Parathyroid adenoma (tissue), 2 donors: Measurements from ENCODE around the gene NT5DC3.

ENCODE experiments used
- H2AFZ ChIP-seq: fragments of 300-600 bp; sonication (generic); one replicate; pipeline ENCODE4 v1.7.0; 2017; ENCODE audit warnings: antibody characterized with exemption, mild to moderate bottlenecking
- H3K27ac ChIP-seq: fragments of 300-600 bp; sonication (generic); one replicate; pipeline ENCODE4 v1.7.0; 2017
- H3K27me3 ChIP-seq: fragments of 300-600 bp; sonication (generic); one replicate; pipeline ENCODE4 v1.7.0; 2017; ENCODE audit warnings: low read length; ENCODE audit not compliant: control insufficient read depth, insufficient read depth
- H3K36me3 ChIP-seq: fragments of 300-600 bp; sonication (generic); one replicate; pipeline ENCODE4 v1.7.0; 2017; ENCODE audit warnings: low read length; ENCODE audit not compliant: control insufficient read depth, insufficient read depth
- H3K4me1 ChIP-seq: fragments of 300-600 bp; sonication (generic); one replicate; pipeline ENCODE4 v1.7.0; 2017; ENCODE audit warnings: control low read depth
- H3K4me2 ChIP-seq: fragments of 300-600 bp; sonication (generic); one replicate; pipeline ENCODE4 v1.7.0; 2017; ENCODE audit warnings: low read length
- H3K4me3 ChIP-seq: fragments of 300-600 bp; sonication (generic); one replicate; pipeline ENCODE4 v1.7.0; 2017; ENCODE audit warnings: low read depth, low read length
- H3K79me2 ChIP-seq: fragments of 300-600 bp; sonication (generic); one replicate; pipeline ENCODE4 v1.7.0; 2017; ENCODE audit warnings: control low read depth
- H3K9ac ChIP-seq: fragments of 300-600 bp; sonication (generic); one replicate; pipeline ENCODE4 v1.7.0; 2017; ENCODE audit warnings: mild to moderate bottlenecking
- H3K9me3 ChIP-seq: fragments of 300-600 bp; sonication (generic); one replicate; pipeline ENCODE4 v1.7.0; 2017; ENCODE audit warnings: low read length; ENCODE audit not compliant: control insufficient read depth
- TF ChIP-seq, protein P1 (sequence below): fragments of 300-600 bp; sonication (generic); IDR thresholded peaks from one replicate; pipeline ENCODE4 v1.7.0; 2017; ENCODE audit warnings: antibody characterized with exemption, mild to moderate bottlenecking
- donor health status: primary hyperparathyroidism.

The NT5DC3 gene

DNA sequence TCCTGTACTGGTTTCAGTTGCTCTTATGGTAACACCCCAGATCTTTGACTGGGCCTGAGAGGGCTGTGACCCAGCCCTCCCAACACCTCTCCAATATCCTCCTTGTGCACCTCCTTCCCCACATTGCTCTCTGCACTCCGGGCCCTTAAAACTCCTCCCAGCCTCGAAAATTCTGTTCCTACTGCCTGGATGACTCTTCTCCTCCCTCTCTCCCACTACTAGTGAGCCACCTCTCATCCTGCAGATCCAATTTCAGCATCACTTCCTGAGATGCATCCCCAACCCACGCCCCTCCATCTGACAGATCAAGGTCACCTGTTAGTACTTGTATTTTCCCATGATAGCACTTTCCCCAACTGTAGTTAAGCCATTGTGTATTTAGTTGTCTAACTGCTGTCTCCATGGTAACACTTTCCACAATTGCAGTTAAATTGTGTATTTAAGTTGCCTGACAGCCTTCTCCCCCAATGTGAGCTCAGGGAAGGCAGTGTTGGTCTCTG, 11.5 kb upstream of the NT5DC3 start:
- Histone ChIP-seq H3K27ac (no peak overlapping the region), H3K36me3 (no peaks in the 10 kb centered on the region), H3K4me2 (no peak overlapping the region), H3K9ac (no peak overlapping the region), H3K79me2 (no peaks in the 10 kb centered on the region), H3K4me3 (no peak overlapping the region), H3K4me1 (no peaks in the 10 kb centered on the region), H3K9me3 (no peaks in the 10 kb centered on the region), H3K27me3 (no peaks in the 10 kb centered on the region), H2AFZ (no peak overlapping the region)
- TF ChIP-seq, protein P1, sequence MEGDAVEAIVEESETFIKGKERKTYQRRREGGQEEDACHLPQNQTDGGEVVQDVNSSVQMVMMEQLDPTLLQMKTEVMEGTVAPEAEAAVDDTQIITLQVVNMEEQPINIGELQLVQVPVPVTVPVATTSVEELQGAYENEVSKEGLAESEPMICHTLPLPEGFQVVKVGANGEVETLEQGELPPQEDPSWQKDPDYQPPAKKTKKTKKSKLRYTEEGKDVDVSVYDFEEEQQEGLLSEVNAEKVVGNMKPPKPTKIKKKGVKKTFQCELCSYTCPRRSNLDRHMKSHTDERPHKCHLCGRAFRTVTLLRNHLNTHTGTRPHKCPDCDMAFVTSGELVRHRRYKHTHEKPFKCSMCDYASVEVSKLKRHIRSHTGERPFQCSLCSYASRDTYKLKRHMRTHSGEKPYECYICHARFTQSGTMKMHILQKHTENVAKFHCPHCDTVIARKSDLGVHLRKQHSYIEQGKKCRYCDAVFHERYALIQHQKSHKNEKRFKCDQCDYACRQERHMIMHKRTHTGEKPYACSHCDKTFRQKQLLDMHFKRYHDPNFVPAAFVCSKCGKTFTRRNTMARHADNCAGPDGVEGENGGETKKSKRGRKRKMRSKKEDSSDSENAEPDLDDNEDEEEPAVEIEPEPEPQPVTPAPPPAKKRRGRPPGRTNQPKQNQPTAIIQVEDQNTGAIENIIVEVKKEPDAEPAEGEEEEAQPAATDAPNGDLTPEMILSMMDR = no peak

DNA sequence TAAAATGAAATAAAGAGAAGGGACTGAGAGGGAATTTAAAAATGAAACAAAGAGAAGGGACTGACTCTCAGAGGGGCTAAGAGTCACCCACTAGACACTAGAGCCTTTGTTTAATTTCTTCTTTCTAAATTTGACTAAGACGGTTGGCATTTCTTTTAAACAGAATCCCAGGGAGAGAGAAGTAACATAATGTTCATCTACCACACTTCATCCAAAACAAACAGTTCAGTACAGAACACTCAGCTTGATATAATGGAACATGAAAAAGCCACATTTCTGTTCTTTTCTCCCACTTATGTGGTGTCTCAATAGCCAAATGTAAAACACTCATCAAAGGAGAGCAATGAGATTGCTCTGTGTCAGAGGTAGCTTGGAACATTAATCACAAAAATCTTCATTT, 10.1 kb upstream of the NT5DC3 start:
- no peaks in the 10 kb centered on the region for H3K4me1 ChIP-seq
- H3K27me3 ChIP-seq = no peaks in the 10 kb centered on the region
- H3K79me2 ChIP-seq = no peaks in the 10 kb centered on the region
- TF ChIP-seq, protein P1 = no peak
- no peak overlapping the region for H3K9ac ChIP-seq
- H3K4me2 ChIP-seq = no peak overlapping the region
- H3K27ac ChIP-seq = no peak overlapping the region
- H3K4me3 ChIP-seq = no peak overlapping the region
- H3K36me3 ChIP-seq = no peaks in the 10 kb centered on the region
- no peaks in the 10 kb centered on the region for H3K9me3 ChIP-seq
- H2AFZ ChIP-seq = no peak overlapping the region

DNA sequence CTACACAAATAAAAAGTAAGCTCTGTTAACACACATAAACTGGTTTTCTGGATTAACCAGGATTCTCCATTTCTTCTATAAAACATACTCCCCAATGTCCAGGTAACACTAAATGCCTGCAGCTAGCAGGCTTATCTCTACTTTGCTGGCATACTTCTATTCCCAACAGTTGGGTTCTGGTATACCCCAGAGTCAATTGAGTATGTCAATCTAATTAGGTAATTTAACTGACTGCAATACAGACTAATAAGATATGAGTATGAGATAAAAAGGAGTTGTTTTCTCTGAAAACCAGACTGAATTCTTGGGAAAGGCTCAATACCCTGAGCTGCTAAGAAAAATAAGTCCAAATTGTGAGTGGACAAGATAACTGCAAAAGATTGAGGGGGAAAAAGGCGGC, 9.4 kb upstream of the NT5DC3 start:
- Histone ChIP-seq H3K4me3 (no peak overlapping the region), H3K27ac (no peak overlapping the region), H3K4me1 (no peaks in the 10 kb centered on the region), H2AFZ (no peak overlapping the region), H3K9me3 (no peaks in the 10 kb centered on the region), H3K4me2 (no peak overlapping the region), H3K27me3 (no peaks in the 10 kb centered on the region), H3K79me2 (no peaks in the 10 kb centered on the region), H3K9ac (no peak overlapping the region), H3K36me3 (no peaks in the 10 kb centered on the region)
- TF ChIP-seq, protein P1 = no peak

DNA sequence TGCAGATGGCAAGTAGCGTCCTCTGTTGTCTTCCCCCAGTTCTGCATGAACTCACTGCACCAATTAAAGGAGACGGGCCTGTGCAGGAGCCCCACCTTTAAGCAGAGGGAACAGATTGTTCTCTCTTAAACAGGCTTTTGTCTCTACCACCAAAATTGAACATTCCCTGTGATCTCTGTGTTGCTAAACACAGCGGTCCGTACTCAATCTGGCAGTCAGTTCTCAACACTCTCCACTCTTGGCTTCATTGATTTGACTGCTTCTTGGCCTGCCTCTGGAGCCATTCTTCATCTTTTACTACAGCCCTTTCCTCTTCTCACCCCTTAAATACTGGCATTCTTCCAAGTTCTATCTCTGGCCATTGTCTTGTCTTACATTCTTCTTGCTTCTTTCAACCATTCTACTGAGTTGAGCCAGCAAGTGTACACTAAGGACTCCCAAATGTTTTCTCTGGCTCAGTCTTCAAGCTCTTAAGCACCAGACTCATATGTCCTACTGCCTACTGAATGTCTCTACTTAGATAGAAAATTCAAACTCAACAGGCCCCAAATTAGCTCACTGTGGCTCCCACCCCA, 8.0 kb upstream of the NT5DC3 start:
- no peaks in the 10 kb centered on the region for H3K36me3 ChIP-seq
- no peaks in the 10 kb centered on the region for H3K27me3 ChIP-seq
- no peak overlapping the region for H3K4me3 ChIP-seq
- H3K27ac ChIP-seq = no peak overlapping the region
- no peaks in the 10 kb centered on the region for H3K9me3 ChIP-seq
- H3K79me2 ChIP-seq = no peaks in the 10 kb centered on the region
- TF ChIP-seq, protein P1 = no peak
- H3K4me2 ChIP-seq = no peak overlapping the region
- H2AFZ ChIP-seq = no peak overlapping the region
- no peak overlapping the region for H3K9ac ChIP-seq
- H3K4me1 ChIP-seq = no peaks in the 10 kb centered on the region

DNA sequence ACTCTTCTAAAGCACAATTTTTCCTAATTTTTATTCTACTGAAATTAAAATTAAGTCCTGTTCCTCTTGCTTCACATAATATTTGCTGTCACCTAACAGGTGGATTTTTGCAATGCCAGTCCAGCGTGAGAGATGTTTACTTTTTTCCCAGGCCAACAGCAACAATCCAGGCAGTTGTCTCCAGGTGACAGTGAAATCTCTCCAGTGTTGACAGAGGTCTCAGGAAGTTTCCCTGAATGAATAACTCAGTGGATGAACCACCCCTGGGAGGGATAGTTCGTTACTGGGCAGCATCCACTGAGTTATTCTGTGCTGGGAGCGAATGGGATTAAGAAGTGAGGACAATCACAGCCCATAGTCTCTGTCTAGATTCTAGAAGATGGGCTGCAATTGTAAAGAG, 7.1 kb upstream of the NT5DC3 start:
- TF ChIP-seq, protein P1 = no peak
- Histone ChIP-seq H3K9ac (no peak overlapping the region), H3K27me3 (no peaks in the 10 kb centered on the region), H3K9me3 (no peaks in the 10 kb centered on the region), H3K27ac (no peak overlapping the region), H3K4me1 (no peaks in the 10 kb centered on the region), H3K4me3 (no peak overlapping the region), H3K4me2 (no peak overlapping the region), H2AFZ (no peak overlapping the region), H3K36me3 (no peaks in the 10 kb centered on the region), H3K79me2 (no peaks in the 10 kb centered on the region)
